Activated T-cell treated with anti-CD3 and anti-CD28 coated beads for 24 hours (primary cell): ENCODE results near the gene AKAP3.

Experiments used
- DNase-seq: peaks from one replicate; pipeline ENCODE4 v3.0.0-alpha.2; 2020; ENCODE audit warnings: low read depth

The AKAP3 gene

GRCh38 chr12:4595881-4596280 is 53.0 kb downstream of the AKAP3 start:
- DNase-seq: no peak

GRCh38 chr12:4591180-4591687 is 57.6 kb downstream of the AKAP3 start:
- DNase-seq: no peak

- DNase-seq: no peak
Observed at GRCh38 chr12:4589941-4590340, 58.9 kb downstream of the AKAP3 start.

GRCh38 chr12:4588916-4589315 is 59.9 kb downstream of the AKAP3 start:
- DNase-seq: no peak

DNA sequence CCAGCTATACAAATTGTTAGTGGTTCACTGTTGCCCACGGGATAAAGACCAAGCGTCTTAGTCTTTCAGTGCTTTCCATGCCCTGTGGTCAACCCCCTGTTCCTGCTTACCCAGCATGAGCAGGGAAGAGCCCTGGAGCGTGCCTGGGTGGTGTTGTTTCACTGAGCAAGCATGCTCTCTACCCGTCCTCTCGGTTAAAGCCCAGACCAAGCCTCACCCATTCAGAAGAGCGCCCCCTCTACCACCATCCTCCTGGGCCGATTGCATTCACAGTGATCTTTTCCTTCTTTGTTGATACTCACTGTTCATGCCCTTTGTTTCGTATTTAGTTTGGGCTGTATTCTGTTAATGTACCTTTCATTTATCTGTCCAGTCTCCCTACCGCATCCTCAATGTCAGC is 61.7 kb downstream of the AKAP3 start:
- DNase-seq: no peak

GRCh38 chr12:4586500-4586899 is 62.4 kb downstream of the AKAP3 start:
- no peak for DNase-seq

GRCh38 chr12:4584896-4585295 is 64.0 kb downstream of the AKAP3 start:
- no peak for DNase-seq

- DNase-seq: no peak
Observed at GRCh38 chr12:4584281-4584680, 64.6 kb downstream of the AKAP3 start.

GRCh38 chr12:4580281-4580688 is 68.6 kb downstream of the AKAP3 start:
- DNase-seq: no peak

GRCh38 chr12:4579305-4580102 is 69.3 kb downstream of the AKAP3 start:
- no peak for DNase-seq

DNA sequence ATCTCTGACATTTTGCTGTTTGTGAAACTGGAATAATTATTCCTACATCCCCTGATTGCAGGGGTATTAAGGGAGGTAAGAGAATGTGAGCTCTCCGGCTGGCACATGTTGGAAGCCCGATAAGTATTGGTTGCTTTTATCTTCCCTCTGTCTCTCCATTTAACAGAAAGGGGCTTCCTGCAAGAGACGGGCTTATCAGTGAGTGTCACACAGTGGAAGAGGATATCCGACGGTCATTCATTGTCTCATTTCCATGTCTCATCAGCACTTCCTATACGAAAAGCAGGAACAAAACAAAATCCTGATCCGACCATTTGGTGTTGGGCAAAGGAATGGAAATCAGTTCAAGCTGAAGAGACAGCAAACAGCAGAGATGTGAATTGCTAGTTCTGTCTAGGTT is 76.2 kb downstream of the AKAP3 start:
- DNase-seq: no peak

DNA sequence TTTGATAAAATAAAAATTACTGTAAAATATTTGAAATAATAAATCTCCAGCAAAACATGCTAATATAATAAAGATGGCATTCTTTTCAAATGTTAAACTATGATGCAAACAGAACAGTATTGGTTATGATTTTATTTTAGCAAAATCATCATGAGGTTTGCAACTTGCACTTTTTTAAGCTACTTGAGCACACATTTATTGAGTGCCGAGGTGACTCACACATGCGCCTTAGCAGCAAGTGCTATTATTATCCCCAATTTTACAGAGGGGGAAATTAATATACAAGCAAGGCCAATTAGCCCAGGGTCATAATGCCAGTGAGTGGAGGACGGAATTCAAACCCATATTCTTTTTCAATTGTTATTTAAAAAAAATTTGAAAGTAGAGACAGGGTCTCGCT is 79.6 kb downstream of the AKAP3 start:
- no peak for DNase-seq

DNA sequence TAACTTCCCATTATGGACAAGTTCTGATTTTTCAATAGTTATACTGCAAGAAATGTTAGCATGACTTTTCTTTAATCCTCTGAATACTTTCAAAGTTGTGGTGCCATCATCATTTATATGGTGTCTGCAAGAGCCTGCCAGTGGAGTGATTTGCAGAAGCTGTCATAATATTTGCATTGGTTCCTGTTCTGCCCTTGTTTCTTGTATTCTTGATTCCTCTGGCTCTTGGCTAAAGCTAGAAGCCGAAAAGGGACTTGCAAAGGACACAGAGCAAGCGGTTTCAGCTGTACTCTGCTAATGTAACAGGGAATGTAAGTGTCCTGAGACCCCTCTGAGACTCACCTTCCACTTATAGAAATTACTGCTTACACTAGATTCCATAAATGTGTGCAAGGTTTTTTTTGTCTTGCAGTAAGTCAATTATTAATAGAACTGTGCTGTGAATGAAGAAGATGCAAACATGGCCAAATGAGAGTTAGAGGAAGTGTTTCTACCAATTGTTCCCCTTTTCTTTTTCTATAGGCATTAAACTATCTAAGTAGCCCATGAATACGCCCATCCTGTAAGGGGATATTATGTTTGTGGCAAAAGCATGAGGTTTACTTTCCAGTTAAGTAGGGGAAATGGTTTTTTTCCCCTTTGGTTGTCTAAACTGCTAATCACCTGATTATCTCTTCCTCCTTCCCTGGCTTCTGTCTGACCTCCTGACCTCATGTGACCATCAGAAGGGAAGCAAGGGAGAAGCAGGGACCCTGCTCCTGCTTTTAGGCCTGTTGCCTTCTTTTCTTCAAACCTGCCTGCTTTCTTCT is 81.6 kb downstream of the AKAP3 start:
- no peak for DNase-seq

GRCh38 chr12:4566474-4566873 is 82.4 kb downstream of the AKAP3 start:
- DNase-seq: no peak
